Mucosa of stomach (tissue), 1 donor: Measurements from ENCODE around the gene DSG4.

ENCODE experiments used
- H3K27me3 ChIP-seq: one replicate; pipeline ENCODE4 v1.7.0; 2013; ENCODE audit warnings: mild to moderate bottlenecking, low read length; ENCODE audit not compliant: control insufficient read depth, insufficient read depth
- H3K36me3 ChIP-seq: one replicate; pipeline ENCODE4 v1.7.0; 2013; ENCODE audit warnings: low read length; ENCODE audit not compliant: control insufficient read depth, insufficient read depth
- H3K4me1 ChIP-seq: one replicate; pipeline ENCODE4 v1.7.0; 2013; ENCODE audit warnings: mild to moderate bottlenecking, low read length; ENCODE audit not compliant: control insufficient read depth, insufficient read depth
- H3K4me3 ChIP-seq: one replicate; pipeline ENCODE4 v1.7.0; 2013; ENCODE audit warnings: low read length
- H3K9ac ChIP-seq: one replicate; pipeline ENCODE4 v1.7.0; 2013; ENCODE audit warnings: mild to moderate bottlenecking, low read length, moderate library complexity
- H3K9me3 ChIP-seq: one replicate; pipeline ENCODE4 v1.7.0; 2013; ENCODE audit warnings: mild to moderate bottlenecking, low read length, moderate library complexity; ENCODE audit not compliant: control insufficient read depth
- donor health status: Pancreatic carcinoma.

The DSG4 gene

GRCh38 chr18:31436825-31437224, 60.2 kb downstream of the DSG4 start:
- Histone ChIP-seq H3K9ac (no peak overlapping the region), H3K27me3 (no peaks in the 10 kb centered on the region), H3K4me1 (no peaks in the 10 kb centered on the region), H3K9me3 (no peaks in the 10 kb centered on the region), H3K4me3 (no peak overlapping the region), H3K36me3 (no peaks in the 10 kb centered on the region)

DNA sequence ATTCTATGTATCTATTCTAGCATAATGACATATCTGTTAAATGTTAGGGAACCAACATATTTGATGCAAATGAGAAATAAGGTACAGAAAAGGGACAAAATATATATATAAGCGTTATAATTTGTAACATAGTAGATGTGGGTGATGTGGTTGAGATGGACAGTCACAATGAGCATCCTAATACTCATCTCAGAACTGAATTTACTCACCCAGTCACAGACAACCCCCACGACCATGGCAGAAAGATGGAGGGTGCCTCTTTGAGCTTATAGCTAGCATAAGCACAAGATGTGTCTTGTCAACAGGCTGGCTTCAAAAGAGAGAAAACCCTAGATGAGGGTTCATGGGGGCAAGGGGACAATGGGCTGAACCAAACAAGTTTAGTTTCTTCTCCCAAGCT, 61.8 kb downstream of the DSG4 start:
- Histone ChIP-seq H3K4me3 (no peak overlapping the region), H3K9ac (no peak overlapping the region), H3K36me3 (no peaks in the 10 kb centered on the region), H3K4me1 (no peaks in the 10 kb centered on the region), H3K27me3 (no peaks in the 10 kb centered on the region), H3K9me3 (no peaks in the 10 kb centered on the region)

GRCh38 chr18:31439807-31440325, 63.3 kb downstream of the DSG4 start:
- peaks cover 3% of the 10 kb centered on the region for H3K27me3 ChIP-seq
- H3K4me1 ChIP-seq: no peaks in the 10 kb centered on the region
- no peak overlapping the region for H3K9ac ChIP-seq
- no peak overlapping the region for H3K4me3 ChIP-seq
- no peaks in the 10 kb centered on the region for H3K36me3 ChIP-seq
- H3K9me3 ChIP-seq: no peaks in the 10 kb centered on the region

- H3K9me3 ChIP-seq: no peaks in the 10 kb centered on the region
- H3K36me3 ChIP-seq: no peaks in the 10 kb centered on the region
- H3K4me1 ChIP-seq: no peaks in the 10 kb centered on the region
- no peak overlapping the region for H3K4me3 ChIP-seq
- peaks cover 3% of the 10 kb centered on the region for H3K27me3 ChIP-seq
- no peak overlapping the region for H3K9ac ChIP-seq
These were observed 64.2 kb downstream of the DSG4 start for GRCh38 chr18:31440787-31441186.

GRCh38 chr18:31441493-31441892, 64.9 kb downstream of the DSG4 start:
- H3K4me3 ChIP-seq: no peak overlapping the region

GRCh38 chr18:31444142-31444541, 67.6 kb downstream of the DSG4 start:
- no peaks in the 10 kb centered on the region for H3K9me3 ChIP-seq
- H3K9ac ChIP-seq: no peak overlapping the region
- no peak overlapping the region for H3K4me3 ChIP-seq
- H3K36me3 ChIP-seq: no peaks in the 10 kb centered on the region
- no peaks in the 10 kb centered on the region for H3K4me1 ChIP-seq
- H3K27me3 ChIP-seq: peaks cover 3% of the 10 kb centered on the region

More at GRCh38 chr18:31441493-31441892, 64.9 kb downstream of the DSG4 start:
- peaks cover 3% of the 10 kb centered on the region for H3K27me3 ChIP-seq
- H3K9ac ChIP-seq: no peak overlapping the region
- no peaks in the 10 kb centered on the region for H3K4me1 ChIP-seq
- H3K9me3 ChIP-seq: no peaks in the 10 kb centered on the region
- H3K36me3 ChIP-seq: no peaks in the 10 kb centered on the region

DNA sequence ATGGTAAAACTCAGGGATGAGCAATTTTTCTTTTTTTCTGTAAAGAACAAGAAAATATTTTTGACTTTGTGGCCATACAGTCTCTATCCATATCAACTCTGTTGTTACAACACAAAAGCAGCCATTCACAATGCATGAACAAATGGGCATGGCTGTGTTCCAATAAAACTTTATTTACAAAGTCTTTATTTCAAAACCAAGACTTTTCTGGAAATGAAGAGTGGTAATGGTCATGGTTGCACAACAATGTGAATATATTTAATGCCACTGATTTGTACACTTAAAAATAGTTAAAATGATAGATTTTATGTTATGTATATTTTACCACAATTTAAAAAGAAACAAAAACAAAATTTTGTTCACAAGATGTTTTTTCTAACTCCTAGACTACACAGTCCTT, 69.3 kb downstream of the DSG4 start:
- Histone ChIP-seq H3K36me3 (no peaks in the 10 kb centered on the region), H3K4me1 (no peaks in the 10 kb centered on the region), H3K9me3 (no peaks in the 10 kb centered on the region), H3K27me3 (peaks cover 3% of the 10 kb centered on the region), H3K4me3 (no peak overlapping the region), H3K9ac (no peak overlapping the region)

GRCh38 chr18:31446854-31447253, 70.3 kb downstream of the DSG4 start:
- Histone ChIP-seq H3K27me3 (peaks cover 3% of the 10 kb centered on the region), H3K4me1 (no peaks in the 10 kb centered on the region), H3K36me3 (no peaks in the 10 kb centered on the region), H3K4me3 (no peak overlapping the region), H3K9me3 (no peaks in the 10 kb centered on the region), H3K9ac (no peak overlapping the region)

DNA sequence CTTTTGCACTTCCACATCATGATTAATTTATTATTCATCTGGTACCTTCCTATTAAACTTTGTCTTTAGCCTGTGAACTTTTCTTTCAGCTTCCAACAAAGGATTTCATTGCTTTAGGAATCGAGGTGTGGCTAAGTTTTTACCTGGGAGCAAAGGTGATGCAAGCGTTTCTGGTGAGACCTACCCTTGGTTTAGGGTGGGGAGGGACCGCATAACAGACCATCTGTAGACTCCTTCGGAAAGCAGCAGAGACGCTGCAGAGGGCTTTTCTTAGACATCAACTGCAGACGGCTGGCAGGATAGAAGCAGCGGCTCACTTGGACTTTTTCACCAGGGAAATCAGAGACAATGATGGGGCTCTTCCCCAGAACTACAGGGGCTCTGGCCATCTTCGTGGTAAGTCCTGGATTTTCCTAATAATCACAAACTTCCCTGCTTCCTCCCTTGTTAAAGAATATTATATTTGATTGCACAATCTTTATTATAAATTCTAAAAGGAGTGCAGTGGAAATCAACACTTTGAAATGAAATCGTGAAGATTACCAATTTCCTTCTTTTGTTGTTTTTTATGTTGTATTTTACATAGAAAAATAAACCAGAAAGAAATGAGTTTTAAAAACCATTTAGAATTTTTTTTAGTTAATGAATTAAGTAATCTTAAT, 71.1 kb downstream of the DSG4 start, which contains the start of gene DSG3:
Gene DSG3, plus strand, starts transcription at position 212 of the 662 bp plus-strand sequence. Its CDS starts 137 bp downstream, at position 349.
- H3K27me3 ChIP-seq: peaks cover 3% of the 10 kb centered on the region
- H3K4me1 ChIP-seq: no peaks in the 10 kb centered on the region
- H3K36me3 ChIP-seq: no peaks in the 10 kb centered on the region
- no peak within 1 kb of the TSS for H3K4me3 ChIP-seq
- H3K9ac ChIP-seq: no peak within 1 kb of the TSS
- no peaks in the 10 kb centered on the region for H3K9me3 ChIP-seq

GRCh38 chr18:31450409-31450808, 73.8 kb downstream of the DSG4 start:
- Histone ChIP-seq H3K4me3 (no peak overlapping the region), H3K27me3 (no peaks in the 10 kb centered on the region), H3K36me3 (no peaks in the 10 kb centered on the region), H3K9me3 (no peaks in the 10 kb centered on the region), H3K4me1 (no peaks in the 10 kb centered on the region), H3K9ac (no peak overlapping the region)

DNA sequence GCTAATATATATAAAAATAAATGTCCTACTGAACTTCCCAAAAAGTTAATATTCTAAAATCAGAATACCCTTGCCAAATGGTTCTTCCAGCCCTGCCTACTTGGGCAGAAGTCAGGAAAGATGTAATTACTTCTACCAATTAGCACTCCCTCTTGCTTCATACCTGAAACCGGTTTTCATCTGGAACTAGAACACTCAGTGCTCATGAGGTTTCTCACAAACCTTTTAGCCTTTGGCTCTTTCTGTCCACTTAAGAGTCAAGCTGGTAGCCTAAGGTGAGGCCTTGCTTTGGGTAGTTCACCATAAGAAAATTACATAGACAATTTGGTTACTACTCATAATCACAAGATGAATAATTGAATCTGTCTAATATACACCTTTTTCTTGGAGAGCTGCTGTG, 75.0 kb downstream of the DSG4 start:
- H3K9me3 ChIP-seq: no peaks in the 10 kb centered on the region
- H3K4me3 ChIP-seq: no peak overlapping the region
- H3K4me1 ChIP-seq: no peaks in the 10 kb centered on the region
- no peaks in the 10 kb centered on the region for H3K36me3 ChIP-seq
- H3K9ac ChIP-seq: no peak overlapping the region
- H3K27me3 ChIP-seq: no peaks in the 10 kb centered on the region

GRCh38 chr18:31454066-31454708, 77.6 kb downstream of the DSG4 start:
- Histone ChIP-seq H3K4me1 (no peaks in the 10 kb centered on the region), H3K9ac (no peak overlapping the region), H3K9me3 (no peaks in the 10 kb centered on the region), H3K4me3 (no peak overlapping the region), H3K27me3 (no peaks in the 10 kb centered on the region), H3K36me3 (no peaks in the 10 kb centered on the region)
